ENCODE results near the gene KIF13A. TPM values are rescaled to one million over a fixed set of nuclear protein-coding genes. Genes with fewer than 3 reads are reported as not detected.

Gene KIF13A
- total and polyA plus RNA-seq, 10 of the 15 experiments (the other 5 are each of a cell fraction or from before 2014, with no cell fraction given): 0.02 to 0.26 (median 0.13) TPM; not detected in 2

DNA sequence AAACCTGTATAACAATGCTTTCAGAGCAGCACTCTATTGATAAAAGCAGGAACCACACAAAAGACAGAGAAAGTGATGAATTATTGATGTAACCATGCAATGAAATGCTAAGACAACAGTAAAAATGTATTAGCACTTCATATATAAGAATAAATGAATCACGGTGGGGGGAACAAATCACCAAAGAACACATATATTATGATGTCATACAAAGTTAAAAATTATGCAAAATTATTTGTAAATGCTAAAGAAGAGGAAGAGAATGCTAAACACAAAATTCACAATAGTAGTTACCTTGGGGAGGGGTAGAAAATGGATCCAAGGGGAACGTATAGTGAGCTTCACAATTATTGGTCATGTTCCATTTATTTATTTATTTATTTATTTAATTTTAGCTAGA, 133.9 kb downstream of the KIF13A start:
- no peak for TF ChIP-seq ESRRA (IDR thresholded peaks at IDR 0.05; ENCODE audit: low read length)
- no peak for TF ChIP-seq BHLHE40 (IDR thresholded peaks at IDR 0.05; ENCODE audit: borderline replicate concordance in 1 of 2, low read depth in 2 of 2, low read length in 1 of 2)
- TF ChIP-seq, protein P1, sequence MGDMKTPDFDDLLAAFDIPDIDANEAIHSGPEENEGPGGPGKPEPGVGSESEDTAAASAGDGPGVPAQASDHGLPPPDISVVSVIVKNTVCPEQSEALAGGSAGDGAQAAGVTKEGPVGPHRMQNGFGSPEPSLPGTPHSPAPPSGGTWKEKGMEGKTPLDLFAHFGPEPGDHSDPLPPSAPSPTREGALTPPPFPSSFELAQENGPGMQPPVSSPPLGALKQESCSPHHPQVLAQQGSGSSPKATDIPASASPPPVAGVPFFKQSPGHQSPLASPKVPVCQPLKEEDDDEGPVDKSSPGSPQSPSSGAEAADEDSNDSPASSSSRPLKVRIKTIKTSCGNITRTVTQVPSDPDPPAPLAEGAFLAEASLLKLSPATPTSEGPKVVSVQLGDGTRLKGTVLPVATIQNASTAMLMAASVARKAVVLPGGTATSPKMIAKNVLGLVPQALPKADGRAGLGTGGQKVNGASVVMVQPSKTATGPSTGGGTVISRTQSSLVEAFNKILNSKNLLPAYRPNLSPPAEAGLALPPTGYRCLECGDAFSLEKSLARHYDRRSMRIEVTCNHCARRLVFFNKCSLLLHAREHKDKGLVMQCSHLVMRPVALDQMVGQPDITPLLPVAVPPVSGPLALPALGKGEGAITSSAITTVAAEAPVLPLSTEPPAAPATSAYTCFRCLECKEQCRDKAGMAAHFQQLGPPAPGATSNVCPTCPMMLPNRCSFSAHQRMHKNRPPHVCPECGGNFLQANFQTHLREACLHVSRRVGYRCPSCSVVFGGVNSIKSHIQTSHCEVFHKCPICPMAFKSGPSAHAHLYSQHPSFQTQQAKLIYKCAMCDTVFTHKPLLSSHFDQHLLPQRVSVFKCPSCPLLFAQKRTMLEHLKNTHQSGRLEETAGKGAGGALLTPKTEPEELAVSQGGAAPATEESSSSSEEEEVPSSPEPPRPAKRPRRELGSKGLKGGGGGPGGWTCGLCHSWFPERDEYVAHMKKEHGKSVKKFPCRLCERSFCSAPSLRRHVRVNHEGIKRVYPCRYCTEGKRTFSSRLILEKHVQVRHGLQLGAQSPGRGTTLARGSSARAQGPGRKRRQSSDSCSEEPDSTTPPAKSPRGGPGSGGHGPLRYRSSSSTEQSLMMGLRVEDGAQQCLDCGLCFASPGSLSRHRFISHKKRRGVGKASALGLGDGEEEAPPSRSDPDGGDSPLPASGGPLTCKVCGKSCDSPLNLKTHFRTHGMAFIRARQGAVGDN (IDR thresholded peaks at IDR 0.05): no peak
- TF ChIP-seq NRF1 (conservative IDR thresholded peaks at IDR 0.05; ENCODE audit: low read depth, low read length): no peak
- no peak for TF ChIP-seq GABPA (IDR thresholded peaks at IDR 0.05; ENCODE audit: low read depth)
- BruUV-seq (replicated peaks): no TSS peak
- intact Hi-C loops (cut with micrococcal nuclease; ENCODE audit: unreplicated experiment) (no loop called here), in situ Hi-C loops (cut with MboI) (no loop called here)
- ATAC-seq (no peak), FAIRE-seq (no peak), DNase-seq (ENCODE audit: low read depth, low spot score) (no peak)
- Histone ChIP-seq H2AFZ (ENCODE audit: control insufficient read depth, low read depth, low read length) (no peak overlapping the region), H3K4me3 (no peak overlapping the region), H3K27me3 (replicated peaks in 1 of 2; ENCODE audit: control insufficient read depth in 2 of 2, insufficient read depth in 2 of 2, low read length in 1 of 2) (no peaks in the 10 kb centered on the region), H3K4me2 (ENCODE audit: control insufficient read depth, insufficient read depth) (no peak overlapping the region), H3K79me2 (ENCODE audit: control insufficient read depth, insufficient read depth, low read length) (no peaks in the 10 kb centered on the region), H3K36me3 (ENCODE audit: control insufficient read depth in 2 of 2, insufficient read depth in 2 of 2, low read length in 1 of 2) (no peaks in the 10 kb centered on the region), H3K27ac (ENCODE audit: control insufficient read depth, insufficient read depth) (no peak overlapping the region), H4K20me1 (ENCODE audit: control insufficient read depth, insufficient read depth) (no peaks in the 10 kb centered on the region), H3K9me3 (replicated peaks; ENCODE audit: control insufficient read depth, insufficient read depth, low read length) (no peaks in the 10 kb centered on the region), H3K9ac (ENCODE audit: control insufficient read depth, insufficient read depth, low read length) (no peak overlapping the region), H3K4me1 (ENCODE audit: control insufficient read depth, insufficient read depth, low read length) (no peaks in the 10 kb centered on the region)
- POLR2A ChIA-PET: no interaction called here
- CTCF ChIA-PET: no interaction called here
- SMC1A ChIA-PET (ENCODE audit: uncharacterized antibody, unreplicated experiment): interaction anchor here (0.6 to 0.9 kb wide), 2 partner anchors 11 to 449 kb away, joined by 3 read pairs; no protein-coding TSS in a partner anchor
- 48% methylated on average over 2 of the region's 2 CpGs for WGBS (ENCODE audit: insufficient coverage, insufficient replicate concordance, low lambda C conversion rate, missing lambda C conversion rate)
- RAD21 ChIA-PET (ENCODE audit: unreplicated experiment): no interaction called here

Measured in GM12878 (cell line).